ENCODE results near the gene SLC2A5.
"Not testable (repeated sequence)": the region's sequence is repeated elsewhere in the genome, so short reads cannot be mapped to it uniquely, and the experiment has no call there.

The SLC2A5 gene

DNA sequence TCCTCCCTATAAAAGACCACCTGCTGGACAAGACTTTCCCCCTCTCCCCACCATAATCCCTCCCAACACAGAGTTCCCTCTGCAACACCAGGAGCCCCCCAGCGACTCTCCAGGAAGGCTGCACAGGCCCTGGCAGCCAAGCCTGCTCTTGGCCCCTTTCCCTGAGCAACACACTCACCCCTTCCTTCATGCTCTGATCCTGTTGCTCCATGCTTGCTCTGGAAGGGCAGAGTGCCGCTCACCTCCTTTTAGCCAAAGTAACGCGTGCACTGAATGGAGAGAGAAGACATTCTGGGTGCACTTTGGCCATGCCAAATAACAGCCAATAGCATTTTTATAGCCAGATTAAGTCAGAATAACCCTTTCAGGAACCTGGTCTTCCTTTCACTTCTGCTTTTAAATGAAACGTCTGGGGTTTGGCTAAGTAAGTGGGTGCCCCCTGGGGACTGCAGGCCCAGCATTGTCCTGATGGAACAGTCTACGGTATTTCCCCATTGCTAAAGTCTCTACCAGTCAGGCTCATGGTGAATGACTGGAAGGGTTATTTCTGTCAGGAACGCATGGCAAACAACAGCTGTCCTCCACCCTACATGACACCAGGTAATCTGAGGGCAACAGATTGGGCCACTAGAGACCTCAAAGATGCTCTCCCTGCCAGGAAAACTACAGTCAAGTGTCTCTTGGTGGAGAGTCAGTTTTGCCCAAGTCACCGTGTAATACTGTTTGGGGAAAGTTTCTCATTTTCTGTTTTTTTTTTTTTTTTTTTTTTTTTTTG is at the start of gene SLC2A5:
SLC2A5 (minus strand) TSS at position 310 of the 775 bp plus-strand sequence; CDS start at position 211, 99 bp downstream.
- DNase-seq = no peak

DNA sequence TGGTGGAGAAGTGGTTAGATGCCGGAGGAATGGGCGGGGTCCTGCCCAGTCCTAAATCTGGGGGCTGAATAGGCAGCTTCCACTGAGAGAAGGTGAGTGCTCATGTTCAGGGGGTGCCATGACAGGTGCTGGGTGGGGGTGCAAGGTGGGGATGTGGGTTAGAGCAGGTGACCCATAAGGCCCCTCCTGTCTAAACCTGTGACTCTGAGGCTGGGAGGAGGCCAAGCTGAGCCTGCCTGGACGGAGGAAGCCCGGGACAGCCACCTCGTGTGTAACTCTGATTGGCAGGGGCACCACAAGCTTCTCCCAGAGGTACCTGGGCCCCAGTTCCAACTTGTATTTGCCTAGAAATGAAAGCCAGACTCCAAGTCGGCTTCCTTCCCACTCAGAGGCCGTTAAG is 48.8 kb upstream of the SLC2A5 start:
- DNase-seq = no peak

DNA sequence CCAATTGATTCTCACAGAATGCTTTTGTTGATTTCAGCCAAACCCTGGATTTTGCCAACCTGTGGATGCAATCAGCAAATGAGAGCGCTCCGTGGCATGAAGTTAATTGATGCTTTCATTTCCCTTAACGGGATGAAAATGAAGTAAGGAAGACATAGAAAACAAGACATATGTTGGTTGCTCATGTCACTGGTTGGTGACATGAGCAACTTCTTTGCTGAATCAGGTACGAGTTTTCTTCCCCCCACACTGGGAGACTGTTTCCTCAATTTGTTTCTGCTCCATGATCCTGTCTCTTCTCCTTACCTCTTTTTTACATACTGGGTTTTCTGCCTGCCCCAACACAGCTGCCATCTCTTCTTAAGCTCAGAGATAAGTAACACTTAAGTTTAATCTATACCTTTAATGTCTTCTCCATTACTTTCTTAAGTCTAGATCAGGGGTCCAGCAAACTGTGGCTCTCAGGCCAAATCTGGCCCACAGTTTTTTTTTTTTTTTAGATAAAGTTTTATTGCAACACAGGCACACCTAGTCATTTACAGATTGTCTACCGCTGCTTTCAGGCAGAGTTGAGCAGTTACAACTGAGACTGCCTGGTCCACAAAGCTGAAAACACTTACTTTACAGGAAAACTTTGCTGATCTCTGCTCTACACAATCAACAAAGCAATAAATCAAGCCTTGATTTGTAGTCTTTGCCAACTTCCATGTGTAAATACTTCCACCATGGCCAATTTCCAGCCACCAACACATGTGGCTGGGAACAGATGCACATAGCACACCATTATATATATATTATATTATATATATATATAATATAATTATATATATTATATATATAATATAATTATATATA is 46.1 kb upstream of the SLC2A5 start:
- DNase-seq = no peak

GRCh38 chr1:9112961-9113880 is 43.8 kb upstream of the SLC2A5 start:
- no peak for DNase-seq

GRCh38 chr1:9111957-9112356 is 42.5 kb upstream of the SLC2A5 start:
- DNase-seq = peak; percentile 52

DNA sequence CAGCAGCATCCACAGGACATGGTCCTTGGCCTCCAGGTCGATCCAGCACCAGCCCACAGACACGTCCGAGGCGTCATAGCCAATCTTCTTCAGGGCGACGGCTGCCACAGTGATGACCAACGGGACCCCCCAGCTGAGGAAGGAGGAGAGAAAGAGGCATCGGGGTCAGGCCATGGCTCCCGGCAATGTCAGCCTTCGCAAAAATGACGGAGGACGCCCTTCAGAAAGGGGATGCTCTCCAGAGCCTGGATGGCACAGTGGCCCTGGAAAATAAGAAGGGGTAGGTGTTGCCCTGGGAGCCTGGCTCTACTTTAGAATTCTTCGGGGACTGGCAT is 41.9 kb upstream of the SLC2A5 start:
- DNase-seq = no peak

- peak; percentile 88 for DNase-seq
Measured at GRCh38 chr1:9110669-9111356, 41.4 kb upstream of the SLC2A5 start.

DNA sequence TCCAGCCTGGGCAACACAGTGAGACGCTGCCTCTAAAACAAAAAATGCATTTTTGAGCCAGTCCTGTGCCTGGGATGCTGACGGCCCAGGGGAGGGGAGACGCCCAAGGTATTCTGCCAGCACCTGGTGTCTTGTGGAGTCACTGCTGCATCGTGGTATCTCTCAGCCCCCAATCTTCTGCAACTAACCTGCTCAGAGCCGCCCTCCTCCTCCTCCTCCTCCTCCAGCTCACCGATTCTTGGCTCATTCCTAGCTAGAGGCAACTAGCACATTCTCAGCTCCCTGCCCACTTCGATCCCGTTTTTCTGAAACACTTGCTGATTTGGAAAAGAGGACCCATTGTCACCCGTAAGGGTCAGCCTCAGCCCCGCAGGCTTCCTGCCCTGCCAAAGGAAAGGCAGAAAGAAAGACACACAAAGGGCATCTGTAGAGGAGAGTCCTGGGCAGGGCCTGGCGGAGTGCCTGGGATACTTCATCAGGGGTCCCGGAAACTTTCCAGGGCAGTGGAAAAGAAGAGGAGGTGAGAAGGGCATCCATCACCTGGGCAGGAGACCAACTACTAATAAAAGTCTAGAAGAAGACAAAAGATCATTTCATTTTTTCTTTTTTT is 38.7 kb upstream of the SLC2A5 start:
- DNase-seq = no peak

DNA sequence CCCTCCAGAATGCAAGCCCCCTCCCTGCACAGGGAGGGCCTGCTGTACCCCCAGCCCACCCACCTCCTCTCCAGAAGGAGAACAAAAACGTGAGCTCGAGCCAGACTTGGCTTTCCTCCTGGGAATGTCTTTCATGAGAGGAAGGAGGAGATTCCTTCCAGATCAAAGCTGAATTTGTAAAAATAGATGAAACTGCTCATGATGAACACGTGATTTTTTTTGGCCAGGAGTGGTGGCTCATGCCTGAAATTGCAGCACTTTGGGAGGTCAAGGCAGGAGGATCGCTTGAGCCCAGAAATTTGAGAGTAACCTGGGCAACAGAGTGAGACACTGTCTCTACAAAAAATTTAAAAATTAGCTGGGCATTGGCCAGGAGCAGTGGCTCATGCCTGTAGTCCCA is 37.7 kb upstream of the SLC2A5 start:
- no peak for DNase-seq

DNA sequence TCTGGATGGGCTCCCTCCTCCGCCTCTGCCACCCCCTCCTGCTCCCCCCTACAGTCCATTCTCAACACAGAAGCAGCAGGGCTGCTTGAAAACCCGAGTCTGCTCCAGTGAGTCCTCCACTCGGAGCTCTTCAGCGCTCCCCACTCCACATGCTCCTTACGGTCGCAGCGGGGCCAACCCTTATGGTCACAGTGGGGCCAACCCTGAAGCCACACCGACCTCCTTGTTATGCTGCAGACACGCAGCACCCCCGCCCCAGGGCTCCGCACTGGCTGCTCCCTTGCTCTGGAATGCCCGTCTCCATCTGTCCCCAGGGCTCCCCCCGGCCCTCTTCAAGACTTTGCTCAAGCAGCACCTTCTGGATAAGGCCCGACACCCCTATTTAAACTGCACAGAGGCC is 36.9 kb upstream of the SLC2A5 start:
- DNase-seq = no peak

DNA sequence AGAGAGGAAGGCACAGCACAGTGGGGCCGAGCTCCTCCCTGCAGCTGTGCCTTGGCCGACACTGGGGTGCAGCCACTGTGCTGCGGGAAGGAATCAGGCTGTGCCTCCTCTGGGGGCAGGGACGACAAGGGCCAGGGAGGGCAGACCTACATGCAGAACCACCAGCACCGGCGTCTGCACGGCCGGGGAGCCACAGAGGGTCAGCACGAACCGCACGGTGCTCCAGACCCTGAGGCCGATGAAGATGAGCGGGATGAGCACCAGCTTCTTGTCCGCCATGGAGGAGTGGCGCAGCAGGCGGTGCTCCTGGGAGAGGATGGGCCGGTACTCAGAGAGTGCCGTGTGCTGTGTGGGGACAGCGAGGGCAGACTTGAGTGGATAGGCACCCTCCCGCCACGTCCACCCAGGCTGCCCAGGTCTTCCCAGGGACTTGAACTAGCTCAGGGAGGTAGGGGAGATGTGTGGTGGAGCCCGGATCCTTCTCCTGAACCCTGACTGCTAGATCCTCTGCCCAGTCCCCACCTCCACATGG is 36.0 kb upstream of the SLC2A5 start:
- no peak for DNase-seq

DNA sequence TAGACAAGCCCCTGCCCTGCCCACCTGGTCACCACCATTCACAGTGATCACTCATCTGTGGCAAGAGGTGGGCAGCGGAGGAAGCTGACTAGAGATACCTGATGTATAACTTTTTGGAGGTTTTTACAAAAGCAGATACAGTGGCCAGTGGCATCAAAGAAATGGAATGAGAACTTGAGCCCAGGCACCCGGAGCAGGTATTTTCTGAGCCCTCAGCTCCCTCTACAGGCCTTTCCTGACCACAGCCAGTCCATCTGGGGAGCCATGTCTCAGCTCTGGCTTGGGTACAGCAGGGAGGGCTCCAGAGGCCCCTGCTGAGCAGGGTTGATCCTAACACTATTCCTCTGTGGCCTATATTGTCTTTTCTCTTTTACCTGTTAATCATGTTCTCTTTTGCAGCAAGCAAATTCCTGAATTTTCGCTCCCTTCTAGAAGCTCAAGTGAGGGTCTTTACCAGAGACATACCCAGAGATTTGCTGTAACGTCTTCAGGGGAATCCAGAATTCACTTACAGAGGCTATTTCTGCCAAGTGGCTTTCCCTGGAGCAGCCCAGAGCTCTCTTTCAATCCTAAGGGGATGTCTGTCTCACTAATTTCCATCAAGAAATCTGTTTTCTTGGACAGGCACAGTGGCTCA is 32.2 kb upstream of the SLC2A5 start:
- DNase-seq = peak; percentile 26

DNA sequence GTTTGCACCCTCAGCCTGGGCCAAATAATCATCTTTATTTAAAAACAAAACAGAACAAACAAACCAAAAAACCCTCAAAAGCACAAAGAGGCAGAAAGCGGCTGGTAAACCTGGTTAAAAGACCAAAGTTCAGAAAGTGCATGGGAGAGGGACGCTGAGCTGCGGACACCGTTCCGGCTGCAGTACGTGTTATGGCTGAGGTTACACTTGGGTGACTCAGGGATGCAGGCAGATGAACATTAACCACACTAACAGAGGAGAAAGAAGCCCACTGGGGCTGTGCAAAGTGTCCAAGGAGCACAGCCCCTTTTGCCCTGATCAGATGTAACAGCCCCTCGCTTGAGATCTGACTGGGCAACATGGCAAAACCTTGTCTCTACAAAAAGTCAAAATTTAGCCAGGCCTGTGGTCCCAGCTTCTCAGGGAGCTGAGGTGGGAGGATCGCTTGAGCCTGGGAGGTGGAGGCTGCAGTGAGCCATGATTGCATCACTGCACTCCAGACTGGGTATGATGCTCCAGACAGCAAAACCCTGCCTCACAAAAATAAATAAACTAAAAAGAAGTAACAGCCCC is 31.1 kb upstream of the SLC2A5 start:
- no peak for DNase-seq

DNA sequence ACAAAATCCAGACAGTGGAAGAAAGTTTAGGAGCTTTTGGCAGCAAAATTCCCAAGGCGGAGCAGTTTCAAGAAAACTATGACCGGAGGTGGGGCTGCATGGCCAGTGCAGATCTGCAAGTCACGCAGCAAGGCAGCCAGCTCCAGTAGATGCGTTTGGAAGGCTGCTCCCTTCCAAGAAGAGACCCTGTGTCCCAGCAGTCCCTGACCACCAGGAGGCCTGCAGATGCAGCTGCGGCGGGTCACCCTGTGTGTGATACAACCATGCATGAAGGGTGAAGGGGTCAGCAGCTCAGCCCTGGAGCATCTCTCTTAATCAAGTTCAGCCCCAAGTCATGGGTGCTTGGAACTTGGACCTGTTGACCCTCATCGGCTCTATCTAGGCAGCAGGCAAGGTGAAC is 30.1 kb upstream of the SLC2A5 start:
- no peak for DNase-seq

- no peak for DNase-seq
Measured at GRCh38 chr1:9097947-9098705, 28.7 kb upstream of the SLC2A5 start.

DNA sequence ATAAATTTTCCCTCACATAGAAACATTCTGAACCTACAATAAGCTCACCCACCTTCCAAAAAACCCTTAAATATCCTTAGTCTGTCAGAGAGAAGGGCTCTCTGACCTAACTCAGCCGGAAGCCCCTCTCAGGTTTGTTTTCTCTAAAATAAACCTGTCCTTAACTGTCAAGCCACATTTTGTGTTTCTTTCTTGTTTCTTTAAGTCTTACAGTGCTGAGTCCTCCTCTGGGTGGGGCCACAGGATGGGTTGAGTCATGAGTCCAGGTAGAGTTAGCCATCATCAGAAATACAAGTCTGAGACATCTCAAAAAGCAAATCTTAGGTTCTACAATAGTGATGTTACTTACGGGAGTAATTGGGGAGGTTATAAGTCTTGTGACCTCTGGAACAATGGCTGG is 26.4 kb upstream of the SLC2A5 start:
- no peak for DNase-seq

GRCh38 chr1:9093996-9094595 is 24.7 kb upstream of the SLC2A5 start:
- DNase-seq = not testable (repeated sequence)

DNA sequence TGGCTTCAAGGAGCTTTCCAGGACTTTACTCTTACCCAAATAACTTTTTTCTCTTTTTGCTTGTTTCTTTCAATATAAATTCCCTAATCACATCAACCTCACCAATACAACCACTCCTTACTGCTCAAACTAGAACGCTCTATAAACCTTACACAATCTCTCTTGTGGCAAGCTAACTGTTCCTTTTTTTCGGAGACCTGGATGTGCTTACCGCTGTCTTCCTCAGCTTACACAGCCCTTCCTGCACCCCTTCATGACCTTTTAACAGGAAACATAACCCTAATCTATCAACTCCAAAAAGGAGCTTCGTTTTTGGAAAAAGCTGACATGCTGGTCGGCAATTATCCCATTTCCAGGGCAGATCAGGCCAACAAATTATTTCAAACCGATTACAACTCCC is 24.1 kb upstream of the SLC2A5 start:
- no peak for DNase-seq

DNA sequence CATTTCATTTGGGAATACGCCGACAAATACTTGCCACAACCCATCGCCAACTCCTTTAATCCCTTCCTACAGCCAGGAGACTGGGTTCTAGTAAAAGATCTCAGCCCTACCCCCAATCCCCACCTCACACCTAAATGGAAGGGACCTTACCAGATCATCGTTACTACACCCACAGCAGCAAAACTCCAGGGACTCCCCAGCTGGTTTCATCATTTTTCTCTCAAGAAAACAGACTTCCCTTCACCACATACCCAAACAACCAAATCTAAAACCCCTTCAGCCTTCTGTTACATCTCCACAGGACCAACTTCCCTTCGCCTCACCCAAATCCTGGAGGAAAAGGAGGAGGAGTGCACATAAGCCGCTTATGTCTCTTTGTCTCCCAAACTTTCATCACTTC is 23.7 kb upstream of the SLC2A5 start:
- DNase-seq = no peak

DNA sequence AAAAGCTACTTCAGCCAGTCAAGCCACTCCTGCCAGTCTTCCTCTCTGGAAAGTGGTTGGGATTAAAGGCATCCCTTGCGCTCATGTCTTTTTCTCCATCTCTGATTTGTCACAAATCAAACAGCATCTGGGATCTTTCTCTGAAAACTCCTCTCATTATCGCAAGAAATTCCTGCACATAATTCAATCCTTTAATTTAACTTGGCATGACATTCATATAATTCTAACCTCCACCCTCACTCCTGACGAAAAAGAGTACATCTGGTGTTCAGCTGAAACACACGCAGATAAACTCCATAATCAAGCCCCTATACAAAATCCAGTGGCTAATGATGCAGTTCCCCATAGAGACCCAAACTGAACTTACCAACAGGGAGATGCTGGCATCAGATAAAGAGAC is 19.4 kb upstream of the SLC2A5 start:
- no peak for DNase-seq

Data from activated CD4-positive, alpha-beta T cell treated with anti-CD3 and anti-CD28 coated beads, Interleukin-2, Interleukin-6, amounts not matched to agents 100 ng/mL and 50 ng/mL, durations not matched to agents 16 hours and 8 hours (primary cell).